Dermis blood vessel endothelial cell (primary cell): ENCODE measurements around the gene SLC12A1. TPM values are rescaled to one million over a fixed set of nuclear protein-coding genes. Genes with fewer than 3 reads are reported as not detected.

ENCODE experiments used
- total RNA-seq: library from RNA; depleted of rRNA; stranded (reverse); fragments of >200 nt; gene quantifications from 2 replicates; pipeline ENCODE4 v1.2.3, GENCODE V29; 2014

The SLC12A1 gene
- total RNA-seq, 1 donor from 2014 or later, result under 0.01 TPM

Other genes starting within 250 kb of the SLC12A1 start
- not detected in 2 replicates for gene SLC24A5, start 85.3 kb upstream of the SLC12A1 start, total RNA-seq
- gene MYEF2, start 28.0 kb upstream of the SLC12A1 start, total RNA-seq, result 8.4 and 16.7 TPM in 2 replicates
- gene CTXN2, start 14.6 kb upstream of the SLC12A1 start, total RNA-seq, result not detected in 2 replicates
- 49.8 and 58.4 TPM in 2 replicates for gene DUT, start 125.1 kb downstream of the SLC12A1 start, total RNA-seq